Lower leg skin (tissue), 3 donors: Measurements from ENCODE around the gene MOBP.

ENCODE experiments used
- CTCF ChIP-seq, 3 donors: fragments of 450-650 bp; IDR thresholded peaks; one replicate each; pipeline ENCODE4 v1.5.1; 2016; ENCODE audit warnings: antibody characterized with exemption in 3 of 3, mild to moderate bottlenecking in 3 of 3, moderate library complexity in 2 of 3
- POLR2A ChIP-seq, 2 donors: fragments of 450-650 bp; IDR thresholded peaks; one replicate each; pipeline ENCODE4 v1.6.1; 2016 to 2017; ENCODE audit warnings: antibody characterized with exemption in 2 of 2, mild to moderate bottlenecking in 1 of 2, moderate library complexity in 1 of 2

- no peak for TF ChIP-seq CTCF (IDR thresholded peaks at IDR 0.05)
- TF ChIP-seq POLR2A (IDR thresholded peaks at IDR 0.05) = no peak
Observed at GRCh38 chr3:39429466-39429865, 38.0 kb upstream of the MOBP start.
